Duodenal mucosa (tissue), 2 donors: ENCODE data around the gene PPM1H.
"Not testable (repeated sequence)": the region's sequence is repeated elsewhere in the genome, so short reads cannot be mapped to it uniquely, and the experiment has no call there.

ENCODE experiments used
- H3K27ac ChIP-seq: one replicate; pipeline ENCODE4 v1.7.0; 2013; ENCODE audit warnings: low read depth, low read length
- H3K27me3 ChIP-seq, 2 donors: one replicate each; pipeline ENCODE4 v1.7.0; 2013; ENCODE audit warnings: low read length in 2 of 2, control low read depth in 1 of 2; ENCODE audit not compliant: insufficient read depth in 2 of 2, control insufficient read depth in 1 of 2
- H3K36me3 ChIP-seq, 2 donors: one replicate each; pipeline ENCODE4 v1.7.0; 2013; ENCODE audit warnings: low read length in 2 of 2, control low read depth in 1 of 2; ENCODE audit not compliant: insufficient read depth in 2 of 2, control insufficient read depth in 1 of 2
- H3K4me1 ChIP-seq, 2 donors: one replicate each; pipeline ENCODE4 v1.7.0; 2013; ENCODE audit warnings: low read length in 2 of 2, control low read depth in 1 of 2; ENCODE audit not compliant: insufficient read depth in 2 of 2, control insufficient read depth in 1 of 2
- H3K4me3 ChIP-seq, 2 donors: one replicate each; pipeline ENCODE4 v1.7.0; 2013; ENCODE audit warnings: low read length in 2 of 2, low read depth in 1 of 2
- H3K9ac ChIP-seq, 2 donors: one replicate each; pipeline ENCODE4 v1.7.0; 2013; ENCODE audit warnings: low read length in 2 of 2, low read depth in 1 of 2
- H3K9me3 ChIP-seq, 2 donors: one replicate each; pipeline ENCODE4 v1.7.0; 2013; ENCODE audit warnings: low read length in 2 of 2, control low read depth in 1 of 2; ENCODE audit not compliant: control insufficient read depth in 1 of 2

Gene PPM1H

DNA sequence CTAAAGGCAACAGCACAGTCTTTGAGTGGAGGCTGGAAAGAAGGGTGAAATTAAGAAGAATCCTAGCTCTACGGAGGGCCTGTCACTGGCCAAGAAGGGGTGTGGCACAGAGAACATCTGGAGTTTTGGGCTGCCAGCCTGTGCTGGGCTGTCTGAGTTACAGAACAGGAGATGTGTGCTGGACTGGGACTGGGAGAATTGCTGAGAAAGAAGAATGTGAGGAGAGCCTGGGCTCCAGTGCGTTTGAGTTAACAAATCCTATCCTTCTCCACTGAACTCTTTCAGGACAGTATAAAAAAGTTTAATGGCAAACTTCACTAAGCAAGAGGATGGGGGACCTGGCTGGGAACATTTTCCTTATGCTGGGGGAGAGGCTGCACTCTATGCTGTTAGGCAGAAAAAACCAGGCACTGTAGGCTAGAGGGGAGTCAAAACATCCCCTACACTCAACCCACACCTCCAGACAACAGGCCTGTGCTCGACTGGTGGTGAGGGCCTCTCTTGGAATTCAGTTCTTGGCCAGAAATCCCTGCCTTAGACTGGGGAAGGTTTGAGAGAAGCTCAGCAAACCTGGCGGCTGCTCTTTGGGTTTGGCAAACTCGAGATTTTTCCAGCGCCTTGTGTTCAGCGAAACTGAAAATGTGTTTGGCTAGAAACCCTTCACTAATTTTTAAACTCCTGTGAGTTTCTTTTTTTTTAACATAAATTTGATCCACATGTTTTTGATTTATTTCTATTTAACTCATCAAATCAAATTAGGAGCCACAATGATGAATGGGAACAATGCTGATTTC, 251.0 kb downstream of the PPM1H start:
- Histone ChIP-seq H3K27ac (no peak overlapping the region), H3K36me3 (peaks cover 2 to 3% of the 10 kb centered on the region in 2 donors), H3K9ac (no peak overlapping the region), H3K27me3 (no peaks in the 10 kb centered on the region), H3K9me3 (no peaks in the 10 kb centered on the region), H3K4me1 (peaks cover 0 to 3% of the 10 kb centered on the region in 2 donors), H3K4me3 (no peak overlapping the region)

DNA sequence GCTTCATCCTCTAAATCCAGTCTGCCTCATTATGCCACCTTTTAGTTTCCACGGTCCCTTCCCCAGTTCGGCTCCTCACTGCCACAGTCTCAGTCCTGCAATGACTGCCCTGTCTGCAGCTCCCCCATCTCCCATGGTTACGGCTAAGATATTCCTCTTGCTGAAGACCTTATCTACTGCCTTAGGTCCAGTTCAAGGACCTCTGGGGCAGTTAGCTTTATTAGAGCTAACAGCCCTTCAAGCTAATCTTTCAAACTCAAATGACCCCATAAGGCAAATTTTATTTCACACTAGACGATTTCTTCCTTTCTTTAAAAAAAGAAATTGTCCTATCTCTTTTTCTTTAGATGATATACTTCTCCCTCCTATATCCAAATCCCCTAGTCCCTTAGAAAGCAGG, 253.6 kb downstream of the PPM1H start:
- Histone ChIP-seq H3K36me3 (no peaks in the 10 kb centered on the region), H3K27ac (no peak overlapping the region), H3K27me3 (no peaks in the 10 kb centered on the region), H3K4me3 (no peak overlapping the region), H3K4me1 (peaks cover 0 to 3% of the 10 kb centered on the region in 2 donors), H3K9ac (no peak overlapping the region), H3K9me3 (peaks cover 5 to 10% of the 10 kb centered on the region in 2 donors)

GRCh38 chr12:62679608-62680007, 255.3 kb downstream of the PPM1H start:
- H3K27ac ChIP-seq, result no peak overlapping the region
- H3K4me3 ChIP-seq, result no peak overlapping the region
- no peaks in the 10 kb centered on the region for H3K27me3 ChIP-seq
- peaks cover 0 to 3% of the 10 kb centered on the region in 2 donors for H3K36me3 ChIP-seq
- H3K4me1 ChIP-seq, result peaks cover 0 to 3% of the 10 kb centered on the region in 2 donors
- no peak overlapping the region for H3K9ac ChIP-seq
- H3K9me3 ChIP-seq, result peaks cover 5 to 10% of the 10 kb centered on the region in 2 donors

- Histone ChIP-seq H3K9ac (no peak overlapping the region), H3K36me3 (peaks cover 0 to 3% of the 10 kb centered on the region in 2 donors), H3K27ac (no peak overlapping the region), H3K9me3 (peaks cover 5 to 10% of the 10 kb centered on the region in 2 donors), H3K4me3 (no peak overlapping the region), H3K27me3 (no peaks in the 10 kb centered on the region), H3K4me1 (peaks cover 0 to 3% of the 10 kb centered on the region in 2 donors)
These were observed 257.6 kb downstream of the PPM1H start for GRCh38 chr12:62677355-62677754.

DNA sequence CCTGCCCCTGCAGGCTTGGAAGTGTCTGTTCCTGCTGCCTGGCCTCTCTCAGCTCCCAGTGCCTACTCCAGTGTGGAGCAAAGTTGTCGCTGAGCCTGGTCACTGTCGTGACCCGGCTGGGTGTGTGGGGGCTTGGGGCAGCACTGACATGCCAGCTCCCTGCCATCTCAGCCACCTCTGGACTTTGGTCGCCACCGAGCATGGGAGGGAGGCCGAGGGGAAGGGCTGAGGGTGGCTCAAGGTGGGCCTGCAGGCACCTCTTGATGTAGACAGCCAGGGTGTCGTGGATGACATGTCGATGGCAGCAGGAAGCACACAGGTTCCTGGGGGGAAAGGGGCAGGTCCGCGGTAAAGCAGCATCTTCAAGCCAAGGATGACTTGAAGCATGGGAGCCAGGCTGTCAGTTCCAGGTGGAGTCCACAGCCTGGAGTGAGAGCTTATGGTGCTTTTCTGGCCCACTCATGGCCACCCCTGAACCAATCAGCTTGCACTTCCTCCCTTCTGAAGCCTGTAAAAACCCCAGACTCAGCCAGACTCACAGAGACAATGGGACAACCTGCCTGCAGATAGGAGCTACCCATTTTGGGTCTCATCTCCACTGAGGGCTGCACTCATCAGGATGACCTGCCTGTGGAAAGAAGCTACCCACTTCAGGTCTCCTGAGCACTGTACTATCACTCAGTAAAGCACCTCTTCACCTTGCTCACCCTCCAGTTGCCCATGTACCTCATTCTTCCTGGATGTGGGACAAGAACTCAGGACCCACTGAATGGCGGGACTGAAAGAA, 258.2 kb downstream of the PPM1H start:
- H3K36me3 ChIP-seq, result peaks cover 0 to 3% of the 10 kb centered on the region in 2 donors
- no peak overlapping the region for H3K27ac ChIP-seq
- peaks cover 5 to 10% of the 10 kb centered on the region in 2 donors for H3K9me3 ChIP-seq
- H3K4me3 ChIP-seq, result no peak overlapping the region
- H3K4me1 ChIP-seq, result peaks cover 0 to 3% of the 10 kb centered on the region in 2 donors
- no peaks in the 10 kb centered on the region for H3K27me3 ChIP-seq
- H3K9ac ChIP-seq, result no peak overlapping the region

GRCh38 chr12:62673028-62673815, 261.7 kb downstream of the PPM1H start:
- H3K9me3 ChIP-seq, result peaks cover 5 to 10% of the 10 kb centered on the region in 2 donors

GRCh38 chr12:62670986-62671720, 263.8 kb downstream of the PPM1H start:
- Histone ChIP-seq H3K9me3 (no peaks in the 10 kb centered on the region), H3K9ac (no peak overlapping the region), H3K27ac (no peak overlapping the region), H3K27me3 (no peaks in the 10 kb centered on the region), H3K4me3 (no peak overlapping the region), H3K36me3 (peaks cover 0 to 3% of the 10 kb centered on the region in 2 donors), H3K4me1 (no peaks in the 10 kb centered on the region)

More at GRCh38 chr12:62673028-62673815, 261.7 kb downstream of the PPM1H start:
- no peaks in the 10 kb centered on the region for H3K4me1 ChIP-seq
- no peak overlapping the region for H3K27ac ChIP-seq
- H3K9ac ChIP-seq, result no peak overlapping the region
- no peaks in the 10 kb centered on the region for H3K27me3 ChIP-seq
- H3K36me3 ChIP-seq, result peaks cover 0 to 3% of the 10 kb centered on the region in 2 donors
- no peak overlapping the region for H3K4me3 ChIP-seq

GRCh38 chr12:62668782-62669181, 266.2 kb downstream of the PPM1H start:
- no peaks in the 10 kb centered on the region for H3K9me3 ChIP-seq
- H3K4me1 ChIP-seq, result no peaks in the 10 kb centered on the region
- no peaks in the 10 kb centered on the region for H3K36me3 ChIP-seq
- H3K27me3 ChIP-seq, result no peaks in the 10 kb centered on the region
- H3K4me3 ChIP-seq, result no peak overlapping the region
- no peak overlapping the region for H3K27ac ChIP-seq
- H3K9ac ChIP-seq, result no peak overlapping the region

DNA sequence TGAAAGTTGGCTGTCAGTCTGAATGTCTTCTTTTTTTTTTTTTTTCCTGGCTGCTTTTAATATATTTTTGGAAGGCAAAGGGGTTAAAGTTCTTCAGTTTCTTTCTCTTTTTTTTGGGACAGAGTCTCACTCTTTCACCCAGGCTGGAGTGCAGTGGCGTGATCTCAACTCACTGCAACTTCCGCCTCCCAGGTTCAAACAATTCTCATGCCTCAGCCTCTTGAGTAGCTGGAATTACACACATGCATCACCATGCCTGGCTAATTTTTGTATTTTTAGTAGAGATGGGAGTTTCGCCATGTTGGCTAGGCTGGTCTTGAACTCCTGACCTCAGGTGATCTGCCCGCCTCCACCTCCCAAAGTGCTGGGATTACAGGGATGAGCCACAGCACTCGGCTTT, 270.0 kb downstream of the PPM1H start:
- not testable (repeated sequence) for H3K4me1 ChIP-seq, H3K27ac ChIP-seq, H3K4me3 ChIP-seq, H3K36me3 ChIP-seq, H3K27me3 ChIP-seq, H3K9ac ChIP-seq, H3K9me3 ChIP-seq
